IMR-90 (cell line): ENCODE results near the gene PLXNA4.

Source experiments
- BHLHE40 ChIP-seq: fragments of 150-350 bp; IDR thresholded peaks from 2 replicates; pipeline ENCODE4 v1.6.1; 2016; ENCODE audit warnings: mild to moderate bottlenecking, low read depth, low read length
- CEBPB ChIP-seq: IDR thresholded peaks from 2 replicates; pipeline ENCODE4 v1.6.1; 2012; ENCODE audit warnings: low read depth, low read length, improper control_type of control experiment
- CTCF ChIP-seq: conservative IDR thresholded peaks from 2 replicates; pipeline ENCODE4 v1.5.1; 2012; ENCODE audit warnings: mild to moderate bottlenecking, low read depth, low read length, improper control_type of control experiment
- MXI1 ChIP-seq: IDR thresholded peaks from 2 replicates; pipeline ENCODE4 v1.6.1; 2012; ENCODE audit warnings: low read depth, mild to moderate bottlenecking, low read length, moderate library complexity, borderline replicate concordance
- POLR2A ChIP-seq: IDR thresholded peaks from 2 replicates; pipeline ENCODE4 v1.6.1; 2012; ENCODE audit warnings: mild to moderate bottlenecking, low read depth, low read length
- RAD21 ChIP-seq: IDR thresholded peaks from 2 replicates; pipeline ENCODE4 v1.6.1; 2012; ENCODE audit warnings: low read length, improper control_type of control experiment
- RFX5 ChIP-seq: IDR thresholded peaks from 2 replicates; pipeline ENCODE4 v1.8.0; 2012; ENCODE audit warnings: low read depth, mild to moderate bottlenecking, low read length, moderate library complexity
- SMC3 ChIP-seq: fragments of 150-350 bp; IDR thresholded peaks from 2 replicates; pipeline ENCODE4 v1.6.1; 2016; ENCODE audit warnings: low read depth, mild to moderate bottlenecking, antibody characterized with exemption, low read length, moderate library complexity
- TF ChIP-seq, protein P1 (sequence below): fragments of 150-350 bp; IDR thresholded peaks from 2 replicates; pipeline ENCODE4 v1.6.1; 2016; ENCODE audit warnings: low read depth, mild to moderate bottlenecking, low read length, moderate library complexity, borderline replicate concordance

- TF ChIP-seq CTCF (no peak), CEBPB (no peak), SMC3 (no peak), POLR2A (no peak), RAD21 (no peak), MXI1 (no peak), RFX5 (no peak), BHLHE40 (no peak)
- TF ChIP-seq, protein P1, sequence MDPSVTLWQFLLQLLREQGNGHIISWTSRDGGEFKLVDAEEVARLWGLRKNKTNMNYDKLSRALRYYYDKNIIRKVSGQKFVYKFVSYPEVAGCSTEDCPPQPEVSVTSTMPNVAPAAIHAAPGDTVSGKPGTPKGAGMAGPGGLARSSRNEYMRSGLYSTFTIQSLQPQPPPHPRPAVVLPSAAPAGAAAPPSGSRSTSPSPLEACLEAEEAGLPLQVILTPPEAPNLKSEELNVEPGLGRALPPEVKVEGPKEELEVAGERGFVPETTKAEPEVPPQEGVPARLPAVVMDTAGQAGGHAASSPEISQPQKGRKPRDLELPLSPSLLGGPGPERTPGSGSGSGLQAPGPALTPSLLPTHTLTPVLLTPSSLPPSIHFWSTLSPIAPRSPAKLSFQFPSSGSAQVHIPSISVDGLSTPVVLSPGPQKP: no peak
These were observed 55.5 kb downstream of the PLXNA4 start for GRCh38 chr7:132520591-132521280.
